ENCODE results near the gene KIAA1549. TPM values are rescaled to one million over a fixed set of nuclear protein-coding genes. Genes with fewer than 3 reads are reported as not detected.

KIAA1549 gene
- polyA plus RNA-seq, 2 donors = 0.16 to 0.20 TPM

GRCh38 chr7:138903186-138903820, 77.9 kb downstream of the KIAA1549 start:
- no peak overlapping the region for H3K27ac ChIP-seq (ENCODE audit: low read depth in 2 of 2, low read length in 1 of 2)
- peaks cover 0 to 2% of the 10 kb centered on the region in 2 donors for H3K4me1 ChIP-seq (ENCODE audit: control insufficient read depth in 2 of 2, insufficient read depth in 2 of 2, low read length in 1 of 2)
- no peaks in the 10 kb centered on the region for H3K27me3 ChIP-seq (ENCODE audit: control insufficient read depth in 1 of 2, insufficient read depth in 2 of 2, low read length in 2 of 2)
- H3K9me3 ChIP-seq (ENCODE audit: control insufficient read depth in 2 of 2, insufficient read depth in 1 of 2, low read depth in 1 of 2, low read length in 1 of 2) = no peaks in the 10 kb centered on the region
- 88 to 89% methylated on average over 10 of the region's 10 CpGs for WGBS, 2 donors
- no peak overlapping the region for H3K4me3 ChIP-seq (ENCODE audit: low read depth in 1 of 2, low read length in 2 of 2)
- H3K36me3 ChIP-seq (ENCODE audit: control insufficient read depth in 2 of 2, insufficient read depth in 2 of 2, low read length in 1 of 2) = no peaks in the 10 kb centered on the region

DNA sequence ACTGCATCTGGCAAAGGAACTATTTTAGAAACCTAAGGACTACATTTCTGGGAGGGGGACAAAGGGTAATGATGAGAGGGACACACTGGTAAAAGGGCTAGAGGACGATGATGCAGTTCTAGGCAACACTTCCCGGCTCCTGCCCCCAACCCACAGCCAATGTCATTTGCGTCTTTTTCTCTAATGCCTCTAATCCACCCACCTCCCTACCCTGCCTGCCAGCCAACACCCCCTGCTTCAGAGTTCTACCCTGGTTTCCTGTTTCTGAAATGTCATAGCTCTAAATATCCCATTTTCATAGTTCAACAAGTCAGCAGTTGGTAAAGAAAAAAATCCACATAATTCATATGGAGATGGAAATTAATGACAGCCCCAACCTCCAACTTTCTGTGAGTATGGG, 79.0 kb downstream of the KIAA1549 start:
- WGBS, 2 donors = 85 to 89% methylated on average over 3 of the region's 3 CpGs
- Histone ChIP-seq H3K4me1 (ENCODE audit: control insufficient read depth in 2 of 2, insufficient read depth in 2 of 2, low read length in 1 of 2) (peaks cover 0 to 2% of the 10 kb centered on the region in 2 donors), H3K27me3 (ENCODE audit: control insufficient read depth in 1 of 2, insufficient read depth in 2 of 2, low read length in 2 of 2) (no peaks in the 10 kb centered on the region)

DNA sequence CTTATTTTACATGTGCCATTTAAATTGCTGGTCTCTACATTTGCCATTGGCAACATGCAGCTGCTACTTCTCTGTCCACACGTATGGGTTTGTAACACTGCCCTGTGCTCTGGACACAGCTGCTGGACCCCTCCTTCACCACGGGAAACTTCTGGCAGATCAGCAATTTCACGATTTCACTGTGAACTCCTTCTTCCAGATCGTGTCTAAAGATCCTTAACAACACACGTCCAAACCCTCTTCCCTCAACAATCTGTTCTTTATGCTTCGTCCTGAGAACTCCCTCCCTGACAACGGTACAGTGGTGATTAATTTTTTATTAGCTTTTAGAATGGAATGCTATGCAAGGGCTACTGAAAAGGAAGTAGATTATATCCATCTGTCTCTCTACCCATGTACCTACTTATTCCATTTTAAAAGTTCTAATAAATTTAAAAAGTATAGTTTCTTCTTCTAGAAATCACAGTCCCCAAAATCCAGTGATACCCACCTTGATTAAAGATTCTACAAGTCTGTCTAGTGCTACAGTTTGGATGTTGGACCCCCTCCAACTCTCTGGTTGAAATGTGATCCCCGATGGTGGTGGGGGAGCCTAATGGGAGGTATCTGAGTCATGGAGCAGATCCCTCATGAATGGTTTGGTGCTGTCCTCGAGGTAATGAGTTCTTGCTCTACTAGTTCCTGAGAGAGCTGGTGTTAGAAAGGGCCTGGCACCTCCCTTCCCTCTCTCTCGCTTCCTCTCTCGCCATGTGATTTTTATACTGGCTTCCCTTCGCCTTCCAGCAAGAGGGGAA, 81.0 kb downstream of the KIAA1549 start:
- WGBS, 2 donors = 70 to 74% methylated on average over 12 of the region's 12 CpGs
- no peak overlapping the region for H3K4me3 ChIP-seq (ENCODE audit: low read depth in 1 of 2, low read length in 2 of 2)
- H3K27ac ChIP-seq (ENCODE audit: low read depth in 2 of 2, low read length in 1 of 2) = no peak overlapping the region
- no peaks in the 10 kb centered on the region for H3K27me3 ChIP-seq (ENCODE audit: control insufficient read depth in 1 of 2, insufficient read depth in 2 of 2, low read length in 2 of 2)
- peaks cover 0 to 2% of the 10 kb centered on the region in 2 donors for H3K4me1 ChIP-seq (ENCODE audit: control insufficient read depth in 2 of 2, insufficient read depth in 2 of 2, low read length in 1 of 2)
- H3K9me3 ChIP-seq (ENCODE audit: control insufficient read depth in 2 of 2, insufficient read depth in 1 of 2, low read depth in 1 of 2, low read length in 1 of 2) = no peaks in the 10 kb centered on the region
- no peaks in the 10 kb centered on the region for H3K36me3 ChIP-seq (ENCODE audit: control insufficient read depth in 2 of 2, insufficient read depth in 2 of 2, low read length in 1 of 2)

More for the DNA sequence above, 79.0 kb downstream of the KIAA1549 start:
- no peak overlapping the region for H3K4me3 ChIP-seq (ENCODE audit: low read depth in 1 of 2, low read length in 2 of 2)
- no peaks in the 10 kb centered on the region for H3K36me3 ChIP-seq (ENCODE audit: control insufficient read depth in 2 of 2, insufficient read depth in 2 of 2, low read length in 1 of 2)
- no peaks in the 10 kb centered on the region for H3K9me3 ChIP-seq (ENCODE audit: control insufficient read depth in 2 of 2, insufficient read depth in 1 of 2, low read depth in 1 of 2, low read length in 1 of 2)
- H3K27ac ChIP-seq (ENCODE audit: low read depth in 2 of 2, low read length in 1 of 2) = no peak overlapping the region

- Histone ChIP-seq H3K36me3 (ENCODE audit: control insufficient read depth in 2 of 2, insufficient read depth in 2 of 2, low read length in 1 of 2) (no peaks in the 10 kb centered on the region), H3K27me3 (ENCODE audit: control insufficient read depth in 1 of 2, insufficient read depth in 2 of 2, low read length in 2 of 2) (no peaks in the 10 kb centered on the region), H3K4me3 (ENCODE audit: low read depth in 1 of 2, low read length in 2 of 2) (no peak overlapping the region), H3K9me3 (ENCODE audit: control insufficient read depth in 2 of 2, insufficient read depth in 1 of 2, low read depth in 1 of 2, low read length in 1 of 2) (no peaks in the 10 kb centered on the region), H3K4me1 (ENCODE audit: control insufficient read depth in 2 of 2, insufficient read depth in 2 of 2, low read length in 1 of 2) (peaks cover 0 to 2% of the 10 kb centered on the region in 2 donors), H3K27ac (ENCODE audit: low read depth in 2 of 2, low read length in 1 of 2) (no peak overlapping the region)
- 86 to 87% methylated on average over 8 of the region's 8 CpGs for WGBS, 2 donors
These were observed 82.4 kb downstream of the KIAA1549 start for GRCh38 chr7:138898802-138899201.

GRCh38 chr7:138898255-138898654, 82.9 kb downstream of the KIAA1549 start:
- no peak overlapping the region for H3K4me3 ChIP-seq (ENCODE audit: low read depth in 1 of 2, low read length in 2 of 2)
- 55 to 58% methylated on average over 2 to 3 of the region's 3 CpGs for WGBS, 2 donors

GRCh38 chr7:138895679-138896078, 85.5 kb downstream of the KIAA1549 start:
- Histone ChIP-seq H3K36me3 (ENCODE audit: control insufficient read depth in 2 of 2, insufficient read depth in 2 of 2, low read length in 1 of 2) (no peaks in the 10 kb centered on the region), H3K4me1 (ENCODE audit: control insufficient read depth in 2 of 2, insufficient read depth in 2 of 2, low read length in 1 of 2) (peaks cover 0 to 2% of the 10 kb centered on the region in 2 donors), H3K9me3 (ENCODE audit: control insufficient read depth in 2 of 2, insufficient read depth in 1 of 2, low read depth in 1 of 2, low read length in 1 of 2) (no peaks in the 10 kb centered on the region), H3K27ac (ENCODE audit: low read depth in 2 of 2, low read length in 1 of 2) (no peak overlapping the region), H3K4me3 (ENCODE audit: low read depth in 1 of 2, low read length in 2 of 2) (no peak overlapping the region), H3K27me3 (ENCODE audit: control insufficient read depth in 1 of 2, insufficient read depth in 2 of 2, low read length in 2 of 2) (no peaks in the 10 kb centered on the region)
- WGBS, 2 donors = 60 to 76% methylated on average over 7 of the region's 7 CpGs

More at GRCh38 chr7:138898255-138898654, 82.9 kb downstream of the KIAA1549 start:
- Histone ChIP-seq H3K36me3 (ENCODE audit: control insufficient read depth in 2 of 2, insufficient read depth in 2 of 2, low read length in 1 of 2) (no peaks in the 10 kb centered on the region), H3K27ac (ENCODE audit: low read depth in 2 of 2, low read length in 1 of 2) (no peak overlapping the region), H3K9me3 (ENCODE audit: control insufficient read depth in 2 of 2, insufficient read depth in 1 of 2, low read depth in 1 of 2, low read length in 1 of 2) (no peaks in the 10 kb centered on the region), H3K4me1 (ENCODE audit: control insufficient read depth in 2 of 2, insufficient read depth in 2 of 2, low read length in 1 of 2) (peaks cover 0 to 2% of the 10 kb centered on the region in 2 donors), H3K27me3 (ENCODE audit: control insufficient read depth in 1 of 2, insufficient read depth in 2 of 2, low read length in 2 of 2) (no peaks in the 10 kb centered on the region)

DNA sequence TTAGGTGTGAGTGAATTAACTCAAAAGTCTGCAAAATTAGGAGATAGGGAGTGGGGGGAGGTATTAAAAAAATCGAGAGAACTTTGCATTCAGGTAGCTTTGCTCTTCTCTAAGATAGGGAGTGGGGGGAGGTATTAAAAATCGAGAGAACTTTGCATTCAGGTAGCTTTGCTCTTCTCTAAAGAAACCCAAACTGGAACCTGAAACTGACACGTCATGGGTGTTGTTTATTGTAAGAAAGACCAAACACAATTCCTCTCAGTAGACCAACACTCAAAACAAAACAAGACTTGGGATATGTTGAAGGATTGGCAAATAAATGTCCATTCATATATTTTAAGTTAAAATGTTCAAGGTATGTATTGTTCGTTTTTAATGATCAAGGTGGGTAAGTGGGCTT, 87.9 kb downstream of the KIAA1549 start:
- Histone ChIP-seq H3K4me3 (ENCODE audit: low read depth in 1 of 2, low read length in 2 of 2) (no peak overlapping the region), H3K36me3 (ENCODE audit: control insufficient read depth in 2 of 2, insufficient read depth in 2 of 2, low read length in 1 of 2) (no peaks in the 10 kb centered on the region), H3K27me3 (ENCODE audit: control insufficient read depth in 1 of 2, insufficient read depth in 2 of 2, low read length in 2 of 2) (no peaks in the 10 kb centered on the region), H3K27ac (ENCODE audit: low read depth in 2 of 2, low read length in 1 of 2) (no peak overlapping the region), H3K9me3 (ENCODE audit: control insufficient read depth in 2 of 2, insufficient read depth in 1 of 2, low read depth in 1 of 2, low read length in 1 of 2) (no peaks in the 10 kb centered on the region), H3K4me1 (ENCODE audit: control insufficient read depth in 2 of 2, insufficient read depth in 2 of 2, low read length in 1 of 2) (peaks cover 0 to 2% of the 10 kb centered on the region in 2 donors)
- 85 to 91% methylated on average over 4 of the region's 4 CpGs for WGBS, 2 donors

GRCh38 chr7:138892812-138893211, 88.4 kb downstream of the KIAA1549 start:
- Histone ChIP-seq H3K4me3 (ENCODE audit: low read depth in 1 of 2, low read length in 2 of 2) (no peak overlapping the region), H3K27ac (ENCODE audit: low read depth in 2 of 2, low read length in 1 of 2) (no peak overlapping the region), H3K27me3 (ENCODE audit: control insufficient read depth in 1 of 2, insufficient read depth in 2 of 2, low read length in 2 of 2) (no peaks in the 10 kb centered on the region), H3K4me1 (ENCODE audit: control insufficient read depth in 2 of 2, insufficient read depth in 2 of 2, low read length in 1 of 2) (peaks cover 0 to 2% of the 10 kb centered on the region in 2 donors), H3K36me3 (ENCODE audit: control insufficient read depth in 2 of 2, insufficient read depth in 2 of 2, low read length in 1 of 2) (no peaks in the 10 kb centered on the region), H3K9me3 (ENCODE audit: control insufficient read depth in 2 of 2, insufficient read depth in 1 of 2, low read depth in 1 of 2, low read length in 1 of 2) (no peaks in the 10 kb centered on the region)
- 77 to 84% methylated on average over 5 of the region's 5 CpGs for WGBS, 2 donors

DNA sequence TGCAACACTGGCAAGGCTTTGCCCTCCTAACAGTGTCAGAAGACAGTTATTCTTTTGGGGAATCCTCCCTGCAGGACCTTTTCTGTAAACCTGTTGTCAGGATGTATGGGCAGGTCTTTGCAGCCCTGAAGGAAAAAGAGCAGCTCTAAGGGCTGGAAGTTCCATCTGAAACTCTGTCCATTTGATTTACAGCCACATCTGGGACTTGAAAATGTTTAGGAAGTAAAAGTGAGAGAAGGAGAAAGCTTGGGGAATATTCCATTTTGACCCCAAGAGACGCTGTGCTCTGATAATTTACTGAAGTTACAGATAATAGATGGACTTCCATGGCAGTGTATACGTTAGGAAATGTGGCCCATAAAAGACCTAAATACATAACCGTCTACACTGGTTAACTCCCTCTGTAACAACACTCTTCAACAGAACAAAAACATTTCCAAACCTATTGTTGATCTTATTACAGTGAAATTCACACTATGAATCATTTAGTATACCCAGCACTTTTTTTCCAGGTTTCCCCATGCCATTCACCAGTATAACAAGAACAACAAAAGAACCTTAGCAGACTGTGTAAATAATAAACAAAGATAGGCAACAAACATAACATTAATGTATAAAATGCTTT, 89.1 kb downstream of the KIAA1549 start:
- Histone ChIP-seq H3K9me3 (ENCODE audit: control insufficient read depth in 2 of 2, insufficient read depth in 1 of 2, low read depth in 1 of 2, low read length in 1 of 2) (no peaks in the 10 kb centered on the region), H3K4me3 (ENCODE audit: low read depth in 1 of 2, low read length in 2 of 2) (no peak overlapping the region), H3K27me3 (ENCODE audit: control insufficient read depth in 1 of 2, insufficient read depth in 2 of 2, low read length in 2 of 2) (no peaks in the 10 kb centered on the region), H3K36me3 (ENCODE audit: control insufficient read depth in 2 of 2, insufficient read depth in 2 of 2, low read length in 1 of 2) (no peaks in the 10 kb centered on the region), H3K27ac (ENCODE audit: low read depth in 2 of 2, low read length in 1 of 2) (no peak overlapping the region), H3K4me1 (ENCODE audit: control insufficient read depth in 2 of 2, insufficient read depth in 2 of 2, low read length in 1 of 2) (peaks cover 0 to 2% of the 10 kb centered on the region in 2 donors)
- 73 to 80% methylated on average over 3 of the region's 3 CpGs for WGBS, 2 donors

All from esophagus (tissue), 2 donors.